GM18511 (cell line): ENCODE measurements around the gene NDOR1.

ENCODE experiments used
- ATAC-seq: cut with Tn5 transposase; IDR thresholded peaks from one replicate; pipeline ENCODE4 v1.9.1; 2021; ENCODE audit warnings: mild to moderate bottlenecking, moderate library complexity; ENCODE audit not compliant: unreplicated experiment

Gene NDOR1

GRCh38 chr9:137205126-137206069, at the start of gene NDOR1, which contains the start of gene TMEM203:
NDOR1 (plus strand) TSS chr9:137205700; CDS start chr9:137205778, 78 bp downstream.
TMEM203 (minus strand) TSS chr9:137205648; CDS start chr9:137205414, 234 bp downstream.
- peak; percentile 47 for ATAC-seq

- no peak for ATAC-seq
Measured at GRCh38 chr9:137156567-137157375, 48.7 kb upstream of the NDOR1 start.

GRCh38 chr9:137157618-137158415, 47.7 kb upstream of the NDOR1 start:
- ATAC-seq = no peak

GRCh38 chr9:137158625-137159024, 46.9 kb upstream of the NDOR1 start:
- ATAC-seq = no peak

GRCh38 chr9:137159105-137160053, 46.1 kb upstream of the NDOR1 start:
- no peak for ATAC-seq

GRCh38 chr9:137160054-137160425, 45.5 kb upstream of the NDOR1 start:
- ATAC-seq = no peak

GRCh38 chr9:137160716-137161557, 44.6 kb upstream of the NDOR1 start:
- no peak for ATAC-seq

GRCh38 chr9:137161558-137162486, 43.7 kb upstream of the NDOR1 start:
- ATAC-seq = no peak

- ATAC-seq = no peak
Measured at GRCh38 chr9:137162505-137163364, 42.8 kb upstream of the NDOR1 start.

GRCh38 chr9:137163365-137163715, 42.2 kb upstream of the NDOR1 start:
- ATAC-seq = no peak

GRCh38 chr9:137163805-137164204, 41.7 kb upstream of the NDOR1 start:
- ATAC-seq = no peak

GRCh38 chr9:137164370-137165249, 40.9 kb upstream of the NDOR1 start:
- ATAC-seq = no peak

- no peak for ATAC-seq
Measured at GRCh38 chr9:137165250-137165836, 40.2 kb upstream of the NDOR1 start.

- no peak for ATAC-seq
Measured at GRCh38 chr9:137166380-137167229, 38.9 kb upstream of the NDOR1 start.
